ENCODE results near the gene SPATA9.

Gene SPATA9

GRCh38 chr5:95682891-95683290, at the start of gene SPATA9:
Gene SPATA9, minus strand, starts transcription at chr5:95682991. Its CDS starts 137 bp downstream, at chr5:95682854.
- DNase-seq (ENCODE audit: low spot score), result no peak

DNA sequence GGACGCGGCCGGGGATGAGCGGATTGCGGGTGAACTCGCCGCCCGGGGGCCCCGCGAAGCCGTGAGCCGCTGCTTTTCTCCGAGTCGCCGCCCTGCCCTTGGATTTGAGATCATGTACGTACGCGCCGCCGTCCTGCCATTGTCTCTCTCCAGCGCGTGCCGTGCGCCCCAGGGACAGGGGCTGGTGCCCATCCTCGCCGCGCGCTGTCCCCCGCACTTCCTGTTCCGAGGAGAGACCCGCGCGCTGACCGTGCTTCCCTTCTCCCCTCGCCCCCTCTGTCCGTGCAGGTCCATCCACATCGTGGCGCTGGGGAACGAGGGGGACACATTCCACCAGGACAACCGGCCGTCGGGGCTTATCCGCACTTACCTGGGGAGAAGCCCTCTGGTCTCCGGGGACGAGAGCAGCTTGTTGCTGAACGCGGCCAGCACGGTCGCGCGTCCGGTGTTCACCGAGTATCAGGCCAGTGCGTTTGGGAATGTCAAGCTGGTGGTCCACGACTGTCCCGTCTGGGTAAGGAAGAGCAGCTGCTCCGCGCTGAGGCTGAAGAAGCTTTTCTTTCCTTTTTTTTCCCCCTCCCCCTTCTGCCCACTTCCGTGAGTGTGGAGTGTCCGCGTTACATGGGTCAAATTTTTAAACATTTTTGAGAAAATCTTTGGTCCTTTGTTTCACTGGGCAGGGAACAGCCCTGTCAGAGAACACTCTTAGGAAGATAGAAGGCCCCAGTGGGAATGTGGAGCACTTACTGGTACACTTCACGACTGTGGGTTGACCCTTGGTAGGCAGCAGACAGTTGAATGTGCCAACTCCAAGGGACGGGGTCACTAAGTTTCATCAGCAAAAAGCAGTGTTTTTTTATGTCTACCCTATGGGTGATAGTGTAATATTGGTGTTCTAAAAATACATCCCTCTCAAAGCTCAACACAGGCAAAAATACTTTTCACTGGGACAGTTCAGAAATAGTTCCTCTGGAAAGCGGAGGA, 49.1 kb upstream of the SPATA9 start:
- DNase-seq (ENCODE audit: low spot score), result peak; percentile 22

GRCh38 chr5:95730730-95731570, 48.2 kb upstream of the SPATA9 start, which contains the start of gene RHOBTB3:
Gene RHOBTB3, plus strand, starts transcription at chr5:95731336. Its CDS starts 347 bp downstream, at chr5:95731683.
- DNase-seq (ENCODE audit: low spot score), result peak; percentile 60

GRCh38 chr5:95730011-95730700, 47.4 kb upstream of the SPATA9 start:
- no peak for DNase-seq (ENCODE audit: low spot score)

DNA sequence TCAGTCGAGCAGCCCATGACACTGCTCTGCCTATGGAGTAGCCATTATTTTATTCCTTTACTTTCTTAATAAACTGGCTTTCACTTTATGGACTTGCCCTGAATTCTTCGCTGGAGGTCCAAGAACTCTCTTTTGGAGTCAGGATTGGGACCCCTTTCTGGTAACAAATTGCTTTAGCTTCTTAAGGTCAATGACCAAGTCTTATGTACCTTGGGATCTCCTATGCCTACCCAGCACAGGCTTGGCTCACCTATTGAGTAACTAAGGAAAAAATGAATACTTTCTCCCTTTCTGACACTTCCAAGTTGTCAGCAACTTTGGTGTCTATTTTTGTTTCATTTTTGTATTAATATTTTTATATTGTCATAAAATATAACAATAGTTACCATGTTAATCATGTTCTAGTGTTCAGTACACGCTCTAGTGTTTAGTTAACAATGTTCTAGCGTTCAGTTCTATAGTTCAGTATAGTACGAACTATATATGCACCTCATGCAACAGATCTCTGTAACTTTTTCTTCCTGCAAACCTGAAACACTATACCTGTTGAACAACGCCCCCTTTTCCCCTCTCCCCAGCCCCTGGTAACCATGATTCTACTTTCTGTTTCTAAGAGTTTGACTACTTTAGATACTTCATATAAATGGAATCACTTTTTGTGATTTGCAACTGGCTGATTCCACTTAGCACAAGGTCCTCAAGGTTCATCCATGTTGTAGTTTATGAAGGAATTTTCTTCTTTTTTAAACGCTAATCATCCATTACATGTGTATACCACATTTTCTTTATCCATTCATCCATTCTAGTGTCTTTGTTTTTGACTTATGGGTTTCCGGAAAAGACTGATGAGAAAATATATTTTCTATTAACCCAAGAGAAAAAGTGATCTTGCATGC, 46.6 kb upstream of the SPATA9 start:
- no peak for DNase-seq (ENCODE audit: low spot score)

- DNase-seq (ENCODE audit: low spot score), result peak; percentile 11
These were observed 45.8 kb upstream of the SPATA9 start for GRCh38 chr5:95728494-95729114.

- no peak for DNase-seq (ENCODE audit: low spot score)
These were observed 45.0 kb upstream of the SPATA9 start for GRCh38 chr5:95727764-95728191.

DNA sequence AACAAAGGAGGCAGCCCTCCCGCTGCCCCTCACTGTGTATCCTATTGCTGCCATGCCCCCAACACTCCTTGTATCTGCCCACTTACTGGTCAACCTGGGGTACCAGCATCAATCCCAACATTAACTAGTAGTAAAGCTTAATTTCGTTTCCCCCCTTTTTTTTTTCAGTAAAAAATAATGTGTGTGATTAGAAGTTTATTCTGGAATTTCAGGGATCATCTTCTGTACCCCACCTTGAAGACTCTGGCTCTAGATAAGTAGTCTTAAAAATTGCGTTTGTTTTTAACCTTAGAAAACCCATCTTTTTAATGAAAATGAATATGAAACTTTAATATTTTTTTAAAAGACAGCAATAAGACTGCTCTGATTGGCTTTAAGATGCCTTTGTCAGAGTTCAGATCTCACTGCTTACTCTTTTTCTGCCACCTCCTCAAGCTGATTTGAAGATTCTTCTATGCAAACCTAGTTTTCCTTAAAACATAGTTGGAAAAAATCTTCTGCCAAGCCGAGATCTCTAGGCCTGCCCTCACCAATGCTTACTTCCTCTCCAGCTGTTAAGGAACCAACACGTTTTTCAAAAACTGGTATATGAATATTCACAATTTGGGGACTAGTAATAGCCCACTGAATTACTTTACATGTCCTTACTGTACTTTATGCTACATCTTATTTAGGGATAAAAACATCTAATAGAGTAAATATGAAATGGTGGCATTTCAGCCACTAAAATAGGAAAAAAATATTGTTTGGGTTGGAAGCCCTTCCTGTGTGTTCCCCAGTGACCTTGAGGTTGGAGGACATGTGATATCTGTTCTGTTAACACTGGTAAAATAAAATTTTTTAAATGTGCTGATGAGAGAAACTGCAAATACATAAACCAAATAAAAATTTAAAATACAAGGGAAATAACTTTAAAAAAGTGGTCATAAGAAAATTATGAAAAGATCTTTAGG, 44.3 kb upstream of the SPATA9 start:
- DNase-seq (ENCODE audit: low spot score), result no peak

- no peak for DNase-seq (ENCODE audit: low spot score)
These were observed 43.4 kb upstream of the SPATA9 start for GRCh38 chr5:95725937-95726810.

DNA sequence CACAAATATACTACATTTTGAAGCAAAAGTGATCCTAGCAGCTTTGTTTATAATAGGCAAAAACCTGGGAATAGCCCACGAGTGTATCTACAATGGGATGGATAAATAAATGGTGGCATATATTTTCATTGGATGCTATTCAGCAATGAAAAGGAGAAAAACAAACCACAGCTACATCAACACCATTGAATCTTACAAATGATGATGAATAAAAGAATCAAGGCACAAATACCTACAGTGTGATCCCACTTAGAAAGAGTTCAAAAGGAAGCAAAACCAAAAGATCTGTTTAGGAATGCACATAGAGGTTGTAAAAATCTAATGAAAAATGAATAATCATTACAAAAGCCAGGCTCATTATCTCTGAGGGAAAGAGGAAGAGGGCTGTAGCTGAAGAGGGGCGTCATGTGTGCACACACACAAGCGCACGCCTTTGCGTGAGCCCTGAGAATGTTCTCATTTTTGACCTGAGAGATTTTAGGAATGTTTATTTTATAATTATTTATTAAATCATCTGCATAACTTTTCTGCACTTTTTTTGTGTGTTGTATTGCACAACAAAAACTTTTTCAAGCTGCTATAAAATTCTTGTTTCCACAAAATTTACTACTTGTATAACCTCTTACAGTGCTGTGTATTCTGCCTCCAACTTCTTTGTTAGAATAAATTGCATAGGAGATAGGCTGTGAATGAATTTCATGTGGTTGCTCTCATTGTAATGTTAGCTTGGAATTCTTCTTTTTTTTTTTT, 42.5 kb upstream of the SPATA9 start:
- no peak for DNase-seq (ENCODE audit: low spot score)

DNA sequence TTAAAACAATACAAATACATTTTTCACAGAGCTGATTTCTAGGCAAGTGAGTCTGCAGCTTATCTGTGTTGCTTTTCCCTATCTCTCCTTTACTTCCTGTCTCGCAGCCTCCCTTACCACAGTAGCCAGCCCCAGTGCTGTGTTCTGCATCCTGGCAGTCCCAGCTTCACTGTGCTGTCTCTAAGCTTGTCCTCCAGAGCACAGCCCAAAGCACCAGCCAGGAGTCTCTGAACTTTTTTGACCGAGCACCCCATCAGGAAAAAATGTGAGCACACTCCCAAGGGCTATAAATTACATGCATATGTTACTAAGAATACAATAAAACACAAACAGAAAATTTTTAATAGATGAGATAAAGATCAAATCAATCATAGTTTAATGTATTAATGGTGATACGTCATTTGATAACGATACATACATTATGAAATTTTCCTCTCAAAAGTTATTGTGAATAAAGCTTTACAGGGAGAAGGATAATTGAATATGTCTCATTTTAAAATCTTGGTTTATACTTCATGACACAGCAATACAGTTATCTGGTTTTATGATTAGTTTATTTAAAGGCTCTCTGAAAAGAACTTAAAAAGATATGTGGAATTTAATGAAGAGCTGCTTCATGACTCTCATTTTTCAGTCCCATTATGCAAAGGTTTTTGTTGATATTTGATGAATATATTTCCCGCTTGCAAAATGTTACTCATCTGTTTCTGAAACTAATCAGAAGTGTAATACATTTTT, 41.0 kb upstream of the SPATA9 start:
- DNase-seq (ENCODE audit: low spot score), result no peak

- no peak for DNase-seq (ENCODE audit: low spot score)
These were observed 38.9 kb upstream of the SPATA9 start for GRCh38 chr5:95721582-95722295.

DNA sequence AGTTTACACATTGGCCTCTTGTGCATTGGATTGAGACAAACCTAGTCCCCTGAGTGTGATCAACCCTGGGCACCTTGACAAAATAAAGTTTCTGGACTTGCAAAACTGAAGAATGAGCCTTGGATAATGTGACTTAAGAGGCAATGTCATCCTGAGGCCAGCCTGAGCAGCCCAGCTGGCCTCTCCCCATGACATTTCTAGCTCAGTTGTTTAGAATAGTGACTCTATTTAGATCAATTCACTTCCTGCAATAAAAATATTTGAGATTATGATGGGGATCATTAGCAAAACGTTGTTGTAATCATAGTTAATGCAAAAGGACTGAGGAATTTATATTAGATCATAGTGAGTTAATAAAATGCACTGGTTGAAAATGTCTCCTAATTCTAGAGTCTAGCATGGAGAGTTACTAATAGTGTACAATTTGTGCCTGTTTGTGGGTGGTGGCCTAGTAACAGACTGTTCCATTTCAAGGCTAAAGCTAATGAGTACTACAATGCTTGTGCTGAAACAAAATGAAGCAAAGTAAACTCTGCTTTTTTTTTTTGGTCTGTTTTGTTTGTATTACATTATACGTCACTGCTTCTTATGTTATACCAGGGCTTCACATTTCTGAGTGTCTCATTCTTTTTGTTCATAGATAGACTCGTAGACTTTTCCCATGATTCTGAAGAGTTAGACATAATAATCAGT, 37.4 kb upstream of the SPATA9 start:
- DNase-seq (ENCODE audit: low spot score), result no peak

DNA sequence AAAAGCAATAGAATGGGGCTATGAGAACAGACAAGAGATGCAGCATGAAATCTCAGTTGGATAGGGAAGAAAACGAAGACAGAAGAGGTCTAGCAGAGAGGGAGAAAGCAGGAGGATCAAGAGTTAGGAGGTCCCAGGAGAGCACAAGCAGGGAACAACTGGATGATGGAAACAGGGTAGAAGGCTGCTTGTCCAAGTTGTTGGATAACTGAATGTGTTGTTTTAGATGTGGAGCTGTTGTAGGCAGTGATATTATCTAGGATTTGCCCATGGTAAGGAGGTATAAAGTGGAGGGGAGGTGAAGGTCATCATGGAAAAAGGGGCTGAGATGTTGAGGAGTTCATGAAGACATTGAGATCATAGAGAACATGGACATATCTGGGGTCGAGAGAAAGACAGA, 35.9 kb upstream of the SPATA9 start:
- no peak for DNase-seq (ENCODE audit: low spot score)

DNA sequence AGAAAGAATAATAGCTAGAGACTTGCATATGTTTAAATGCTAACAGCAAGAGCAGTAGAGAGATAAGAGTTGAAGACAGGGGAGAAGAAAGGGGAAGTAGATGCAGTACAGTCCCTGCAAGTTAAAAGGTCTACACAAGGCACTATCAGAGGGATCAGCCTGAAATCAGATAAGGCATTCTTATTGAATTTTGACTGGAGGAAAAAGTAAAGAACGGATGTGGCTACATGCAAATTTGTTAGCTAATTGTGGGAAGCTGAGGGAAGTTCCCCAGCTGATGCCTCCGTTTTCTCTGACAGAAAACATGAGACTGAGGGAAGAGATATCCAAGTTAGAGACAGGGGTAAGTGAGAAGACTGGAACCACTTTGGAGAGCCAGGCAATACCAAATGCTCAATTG, 35.4 kb upstream of the SPATA9 start:
- DNase-seq (ENCODE audit: low spot score), result no peak

- no peak for DNase-seq (ENCODE audit: low spot score)
These were observed 34.6 kb upstream of the SPATA9 start for GRCh38 chr5:95717439-95717838.

Measured in RKO (cell line).